GM19023 (cell line): ENCODE data around the gene NPIPB6.

Source experiments
- ATAC-seq: cut with Tn5 transposase; IDR thresholded peaks from one replicate; pipeline ENCODE4 v1.9.1; 2021; ENCODE audit warnings: mild to moderate bottlenecking, moderate library complexity; ENCODE audit not compliant: unreplicated experiment

Gene NPIPB6

DNA sequence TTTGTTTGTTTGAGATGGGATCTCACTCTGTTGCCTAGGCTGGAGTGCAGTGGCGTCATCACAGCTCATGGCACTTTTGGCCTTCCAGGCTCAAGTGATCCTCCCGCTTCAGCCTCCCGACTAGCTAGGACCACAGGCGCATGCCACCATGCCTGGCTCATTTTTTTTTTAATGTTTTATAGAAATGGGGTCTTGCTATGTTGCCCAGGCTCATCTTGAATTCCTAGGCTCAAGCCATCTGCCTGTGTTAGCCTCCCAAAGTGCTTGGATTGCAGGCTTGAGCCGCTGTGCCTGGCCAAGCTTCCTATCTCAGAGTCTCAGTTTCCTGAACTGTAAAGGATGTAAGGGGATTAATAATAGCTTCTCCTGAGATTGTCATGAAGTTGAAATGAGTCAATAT lies 63.0 kb downstream of the NPIPB6 start:
- ATAC-seq = no peak

- ATAC-seq = no peak
Observed at GRCh38 chr16:28298511-28298878, 64.8 kb downstream of the NPIPB6 start.

- no peak for ATAC-seq
Observed at GRCh38 chr16:28297784-28298510, 65.4 kb downstream of the NPIPB6 start.

DNA sequence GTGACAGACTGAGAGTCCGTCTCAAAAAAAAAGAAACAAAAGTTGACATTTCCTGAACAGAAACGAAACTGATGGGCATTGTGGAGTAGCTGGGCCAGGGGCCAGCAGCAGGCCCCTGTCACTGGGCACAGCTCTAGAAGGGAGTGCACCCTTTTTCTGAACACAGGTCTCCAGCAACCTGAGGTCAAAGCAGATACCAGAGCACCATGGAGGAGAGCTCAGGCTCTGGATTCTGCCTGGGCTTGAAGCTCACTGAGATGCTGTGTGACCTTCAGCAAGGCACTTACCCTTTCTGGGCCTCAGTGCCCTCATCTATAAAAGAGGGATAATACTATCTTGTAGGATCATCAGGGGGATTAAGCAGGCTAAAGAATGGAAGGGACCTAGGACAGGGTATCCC lies 66.0 kb downstream of the NPIPB6 start:
- ATAC-seq = no peak

GRCh38 chr16:28295276-28295675 lies 68.0 kb downstream of the NPIPB6 start:
- no peak for ATAC-seq

GRCh38 chr16:28294201-28294600 lies 69.1 kb downstream of the NPIPB6 start:
- ATAC-seq = no peak

- ATAC-seq = no peak
Observed at GRCh38 chr16:28293601-28293960, 69.7 kb downstream of the NPIPB6 start.

DNA sequence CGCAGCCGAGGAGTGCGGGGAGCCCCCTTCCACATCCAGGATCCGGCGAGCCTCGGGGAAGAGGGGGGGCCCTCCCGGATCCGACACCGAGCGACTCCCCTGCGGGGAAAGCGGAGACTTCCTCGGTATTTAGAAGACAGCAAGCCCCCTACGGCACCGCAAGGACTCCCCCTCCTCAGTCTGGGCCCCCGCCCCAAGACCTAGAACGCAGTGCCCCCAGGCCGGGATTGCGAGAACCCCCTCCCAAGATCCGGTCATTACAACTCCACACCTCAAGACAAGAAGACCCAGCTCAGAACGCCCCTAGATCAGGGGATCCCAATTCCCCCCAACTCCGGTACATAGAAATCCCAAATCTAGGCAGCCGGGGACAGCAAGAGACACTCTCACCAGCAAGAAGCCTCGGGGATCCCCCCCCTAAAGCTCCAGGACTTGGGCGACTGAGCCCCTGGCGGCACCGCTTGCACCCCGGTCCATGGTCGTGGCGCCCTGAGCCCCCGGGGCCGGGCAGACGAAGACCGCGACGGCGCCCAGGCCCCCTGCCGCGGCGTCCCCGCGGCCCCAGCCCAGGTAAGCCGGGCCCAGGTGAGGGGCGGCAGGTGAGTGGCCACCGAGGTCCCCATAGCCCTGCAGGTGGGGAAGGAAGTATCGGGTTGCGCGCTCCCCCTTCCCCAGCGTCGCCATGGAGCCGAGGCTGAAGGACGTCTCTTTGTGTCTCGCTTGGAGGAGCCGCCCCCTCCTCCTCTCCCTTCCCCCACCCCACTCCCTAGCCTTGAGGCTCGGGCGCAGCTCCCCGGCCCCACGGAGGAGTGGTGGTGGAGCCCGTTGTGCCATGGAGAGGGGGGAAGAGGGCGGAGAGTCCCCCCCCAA lies 70.3 kb downstream of the NPIPB6 start:
- ATAC-seq = no peak
